Measurements from ENCODE around the gene WDR45.

The WDR45 gene

DNA sequence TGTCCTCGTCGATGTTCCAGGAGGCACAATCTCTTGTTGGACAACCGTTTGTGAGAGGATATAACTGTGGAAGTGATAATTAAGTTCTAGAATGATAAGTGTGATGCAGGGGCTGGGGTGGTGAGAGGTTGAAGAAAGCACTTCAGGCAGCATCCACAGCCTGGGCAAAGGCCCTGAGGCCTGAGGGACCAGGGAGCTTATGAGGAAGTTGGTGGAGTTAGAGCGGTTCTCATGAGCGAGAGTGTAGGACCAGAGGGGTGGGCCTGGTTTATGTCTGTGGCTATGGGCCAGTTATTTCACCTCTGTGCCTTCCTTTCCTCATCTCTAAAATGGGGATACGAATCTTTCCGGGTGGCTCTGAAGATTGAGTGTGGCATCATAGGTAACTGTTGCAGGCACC is 18.2 kb downstream of the WDR45 start (continued):
- no peak for TF ChIP-seq ARNTL (CRISPR knock-in tag; IDR thresholded peaks at IDR 0.05; ENCODE audit: borderline replicate concordance, low read depth)

DNA sequence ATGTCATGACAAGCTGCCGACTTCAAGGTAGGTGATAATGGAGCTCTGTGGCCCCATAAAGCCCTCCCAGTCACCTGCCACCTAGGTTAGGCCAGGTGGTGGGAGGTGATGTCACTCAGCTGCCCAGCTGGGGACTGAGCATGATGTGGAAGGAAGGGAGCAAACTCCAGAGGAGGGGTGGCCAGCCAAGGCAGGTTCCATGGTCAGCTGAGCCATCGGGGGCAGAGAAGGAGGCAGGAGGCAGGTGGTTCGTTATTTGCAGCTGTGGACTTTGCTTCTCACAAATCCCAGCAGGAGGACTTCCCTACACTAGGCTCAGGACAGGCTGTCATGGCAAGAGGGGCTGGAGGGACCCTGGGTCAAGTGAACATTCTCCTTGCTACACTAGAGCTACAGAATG is 18.8 kb downstream of the WDR45 start:
- ATAC-seq, result no peak
- TF ChIP-seq PATZ1 (CRISPR knock-in tag; IDR thresholded peaks at IDR 0.05; ENCODE audit: borderline replicate concordance) (no peak), OSR1 (CRISPR knock-in tag; IDR thresholded peaks at IDR 0.05) (no peak), ESRRG (CRISPR knock-in tag; IDR thresholded peaks at IDR 0.05) (no peak), ZNF70 (CRISPR knock-in tag; IDR thresholded peaks at IDR 0.05) (no peak), TOX (CRISPR knock-in tag; IDR thresholded peaks at IDR 0.05; ENCODE audit: borderline replicate concordance) (no peak), ZNF565 (CRISPR knock-in tag; conservative IDR thresholded peaks at IDR 0.05; ENCODE audit: low read depth) (no peak), CSDC2 (CRISPR knock-in tag; IDR thresholded peaks at IDR 0.05) (no peak), TSHZ2 (CRISPR knock-in tag; IDR thresholded peaks at IDR 0.05) (no peak), TCF4 (CRISPR knock-in tag; IDR thresholded peaks at IDR 0.05; ENCODE audit: borderline replicate concordance) (no peak), ZFP30 (CRISPR knock-in tag; IDR thresholded peaks at IDR 0.05) (no peak), SNAI2 (CRISPR knock-in tag; IDR thresholded peaks at IDR 0.05) (no peak), BACH2 (CRISPR knock-in tag; IDR thresholded peaks at IDR 0.05; ENCODE audit: borderline replicate concordance) (no peak), ZC3H10 (CRISPR knock-in tag; IDR thresholded peaks at IDR 0.05) (no peak), POU6F1 (CRISPR knock-in tag; IDR thresholded peaks at IDR 0.05; ENCODE audit: borderline replicate concordance, low read depth) (no peak), ARNTL (CRISPR knock-in tag; IDR thresholded peaks at IDR 0.05; ENCODE audit: borderline replicate concordance, low read depth) (no peak), ZFP3 (CRISPR knock-in tag; IDR thresholded peaks at IDR 0.05) (no peak), ISL1 (CRISPR knock-in tag; IDR thresholded peaks at IDR 0.05) (no peak), ZNF8 (CRISPR knock-in tag; IDR thresholded peaks at IDR 0.05) (no peak)
- TF ChIP-seq, protein P1, sequence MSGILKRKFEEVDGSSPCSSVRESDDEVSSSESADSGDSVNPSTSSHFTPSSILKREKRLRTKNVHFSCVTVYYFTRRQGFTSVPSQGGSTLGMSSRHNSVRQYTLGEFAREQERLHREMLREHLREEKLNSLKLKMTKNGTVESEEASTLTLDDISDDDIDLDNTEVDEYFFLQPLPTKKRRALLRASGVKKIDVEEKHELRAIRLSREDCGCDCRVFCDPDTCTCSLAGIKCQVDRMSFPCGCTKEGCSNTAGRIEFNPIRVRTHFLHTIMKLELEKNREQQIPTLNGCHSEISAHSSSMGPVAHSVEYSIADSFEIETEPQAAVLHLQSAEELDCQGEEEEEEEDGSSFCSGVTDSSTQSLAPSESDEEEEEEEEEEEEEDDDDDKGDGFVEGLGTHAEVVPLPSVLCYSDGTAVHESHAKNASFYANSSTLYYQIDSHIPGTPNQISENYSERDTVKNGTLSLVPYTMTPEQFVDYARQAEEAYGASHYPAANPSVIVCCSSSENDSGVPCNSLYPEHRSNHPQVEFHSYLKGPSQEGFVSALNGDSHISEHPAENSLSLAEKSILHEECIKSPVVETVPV (CRISPR knock-in tag; IDR thresholded peaks at IDR 0.05), result no peak

- ATAC-seq, result no peak
- TF ChIP-seq SNAI2 (CRISPR knock-in tag; IDR thresholded peaks at IDR 0.05), result no peak
- no peak for TF ChIP-seq ZFP30 (CRISPR knock-in tag; IDR thresholded peaks at IDR 0.05)
- no peak for TF ChIP-seq POU6F1 (CRISPR knock-in tag; IDR thresholded peaks at IDR 0.05; ENCODE audit: borderline replicate concordance, low read depth)
- no peak for TF ChIP-seq TCF4 (CRISPR knock-in tag; IDR thresholded peaks at IDR 0.05; ENCODE audit: borderline replicate concordance)
- TF ChIP-seq TSHZ2 (CRISPR knock-in tag; IDR thresholded peaks at IDR 0.05), result no peak
- TF ChIP-seq ZFP3 (CRISPR knock-in tag; IDR thresholded peaks at IDR 0.05), result no peak
- no peak for TF ChIP-seq ESRRG (CRISPR knock-in tag; IDR thresholded peaks at IDR 0.05)
- TF ChIP-seq ZC3H10 (CRISPR knock-in tag; IDR thresholded peaks at IDR 0.05), result no peak
- no peak for TF ChIP-seq RARB (CRISPR knock-in tag; IDR thresholded peaks at IDR 0.05)
- TF ChIP-seq ISL1 (CRISPR knock-in tag; IDR thresholded peaks at IDR 0.05), result no peak
- no peak for TF ChIP-seq OSR1 (CRISPR knock-in tag; IDR thresholded peaks at IDR 0.05)
- no peak for TF ChIP-seq BACH2 (CRISPR knock-in tag; IDR thresholded peaks at IDR 0.05; ENCODE audit: borderline replicate concordance)
- no peak for TF ChIP-seq ZNF8 (CRISPR knock-in tag; IDR thresholded peaks at IDR 0.05)
- TF ChIP-seq TOX (CRISPR knock-in tag; IDR thresholded peaks at IDR 0.05; ENCODE audit: borderline replicate concordance), result no peak
- TF ChIP-seq, protein P2, sequence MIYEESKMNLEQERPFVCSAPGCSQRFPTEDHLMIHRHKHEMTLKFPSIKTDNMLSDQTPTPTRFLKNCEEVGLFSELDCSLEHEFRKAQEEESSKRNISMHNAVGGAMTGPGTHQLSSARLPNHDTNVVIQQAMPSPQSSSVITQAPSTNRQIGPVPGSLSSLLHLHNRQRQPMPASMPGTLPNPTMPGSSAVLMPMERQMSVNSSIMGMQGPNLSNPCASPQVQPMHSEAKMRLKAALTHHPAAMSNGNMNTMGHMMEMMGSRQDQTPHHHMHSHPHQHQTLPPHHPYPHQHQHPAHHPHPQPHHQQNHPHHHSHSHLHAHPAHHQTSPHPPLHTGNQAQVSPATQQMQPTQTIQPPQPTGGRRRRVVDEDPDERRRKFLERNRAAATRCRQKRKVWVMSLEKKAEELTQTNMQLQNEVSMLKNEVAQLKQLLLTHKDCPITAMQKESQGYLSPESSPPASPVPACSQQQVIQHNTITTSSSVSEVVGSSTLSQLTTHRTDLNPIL (CRISPR knock-in tag; IDR thresholded peaks at IDR 0.05; ENCODE audit: low read depth), result no peak
- TF ChIP-seq PPARA (CRISPR knock-in tag; IDR thresholded peaks at IDR 0.05; ENCODE audit: borderline replicate concordance), result no peak
These were observed 20.0 kb downstream of the WDR45 start for GRCh38 chrX:49059681-49060085.

All from SK-N-SH treated with all-trans-retinoic acid at 6 μM for 48 hours (cell line).